ENCODE data around the gene HSPA9.

HSPA9 gene

GRCh38 chr5:138603249-138603920 is 28.2 kb upstream of the HSPA9 start:
- in situ Hi-C loops (cut with MboI; ENCODE audit: low sequenced_read_pairs, unreplicated experiment), result no loop called here
- DNase-seq (ENCODE audit: low spot score), result peak; percentile 49

GRCh38 chr5:138602371-138603000 is 27.3 kb upstream of the HSPA9 start:
- DNase-seq (ENCODE audit: low spot score), result no peak
- in situ Hi-C loops (cut with MboI; ENCODE audit: low sequenced_read_pairs, unreplicated experiment), result no loop called here
- TF ChIP-seq CTCF (IDR thresholded peaks at IDR 0.05; ENCODE audit: borderline replicate concordance, control extremely low read depth, extremely low read depth, insufficient read depth, missing control alignments), result no peak

More at GRCh38 chr5:138603249-138603920, 28.2 kb upstream of the HSPA9 start:
- TF ChIP-seq CTCF (IDR thresholded peaks at IDR 0.05; ENCODE audit: borderline replicate concordance, control extremely low read depth, extremely low read depth, insufficient read depth, missing control alignments), result no peak

- no peak for DNase-seq (ENCODE audit: low spot score)
- in situ Hi-C loops (cut with MboI; ENCODE audit: low sequenced_read_pairs, unreplicated experiment), result no loop called here
- no peak for TF ChIP-seq CTCF (IDR thresholded peaks at IDR 0.05; ENCODE audit: borderline replicate concordance, control extremely low read depth, extremely low read depth, insufficient read depth, missing control alignments)
These were observed 26.2 kb upstream of the HSPA9 start for GRCh38 chr5:138601444-138601843.

GRCh38 chr5:138600446-138600845 is 25.2 kb upstream of the HSPA9 start:
- no peak for TF ChIP-seq CTCF (IDR thresholded peaks at IDR 0.05; ENCODE audit: borderline replicate concordance, control extremely low read depth, extremely low read depth, insufficient read depth, missing control alignments)
- DNase-seq (ENCODE audit: low spot score), result no peak

GRCh38 chr5:138597661-138598400 is 22.6 kb upstream of the HSPA9 start:
- in situ Hi-C loops (cut with MboI; ENCODE audit: low sequenced_read_pairs, unreplicated experiment), result no loop called here
- TF ChIP-seq CTCF (IDR thresholded peaks at IDR 0.05; ENCODE audit: borderline replicate concordance, control extremely low read depth, extremely low read depth, insufficient read depth, missing control alignments), result no peak
- DNase-seq (ENCODE audit: low spot score), result no peak

More at GRCh38 chr5:138600446-138600845, 25.2 kb upstream of the HSPA9 start:
- in situ Hi-C loops (cut with MboI; ENCODE audit: low sequenced_read_pairs, unreplicated experiment), result no loop called here

GRCh38 chr5:138596105-138596881 is 21.1 kb upstream of the HSPA9 start:
- in situ Hi-C loops (cut with MboI; ENCODE audit: low sequenced_read_pairs, unreplicated experiment), result no loop called here
- no peak for TF ChIP-seq CTCF (IDR thresholded peaks at IDR 0.05; ENCODE audit: borderline replicate concordance, control extremely low read depth, extremely low read depth, insufficient read depth, missing control alignments)
- DNase-seq (ENCODE audit: low spot score), result no peak
